ENCODE data around the gene MAP1LC3B2. TPM values are rescaled to one million over a fixed set of nuclear protein-coding genes. Genes with fewer than 3 reads are reported as not detected.

The MAP1LC3B2 gene
- total and polyA plus RNA-seq, 2 of the 8 experiments (the other 6 are each of a cell fraction or from before 2014, with no cell fraction given), result 0.39 to 1.5 TPM

DNA sequence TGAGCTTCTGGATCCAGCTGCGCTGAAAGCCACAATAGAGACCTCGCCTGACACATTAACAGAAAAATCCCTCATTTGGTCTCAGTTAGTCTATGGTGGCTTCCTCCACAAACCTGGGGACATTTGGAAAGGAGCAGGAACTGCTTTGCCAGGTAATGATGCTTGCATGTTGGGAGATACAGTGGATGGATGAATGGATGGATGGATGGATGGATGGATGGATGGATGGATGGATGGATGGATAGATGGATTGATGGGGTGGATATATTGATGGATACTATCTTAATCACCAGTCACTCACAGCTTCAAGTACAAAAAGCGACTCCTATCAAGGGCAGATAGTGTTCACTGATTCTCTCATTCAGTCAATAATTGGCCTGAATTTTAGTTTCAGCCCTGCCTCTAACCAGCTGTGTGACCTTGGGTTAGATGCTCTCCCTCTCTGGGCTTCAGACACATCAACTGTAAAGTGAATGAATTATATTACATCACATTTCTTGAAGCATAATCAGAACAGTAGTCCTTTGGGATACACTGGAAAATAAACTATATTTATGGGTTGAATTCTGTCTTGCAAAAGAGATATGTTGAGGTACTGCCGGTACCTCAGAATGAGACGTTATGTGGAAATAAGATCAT lies 29.3 kb downstream of the MAP1LC3B2 start (continued):
- TF ChIP-seq, protein P1, sequence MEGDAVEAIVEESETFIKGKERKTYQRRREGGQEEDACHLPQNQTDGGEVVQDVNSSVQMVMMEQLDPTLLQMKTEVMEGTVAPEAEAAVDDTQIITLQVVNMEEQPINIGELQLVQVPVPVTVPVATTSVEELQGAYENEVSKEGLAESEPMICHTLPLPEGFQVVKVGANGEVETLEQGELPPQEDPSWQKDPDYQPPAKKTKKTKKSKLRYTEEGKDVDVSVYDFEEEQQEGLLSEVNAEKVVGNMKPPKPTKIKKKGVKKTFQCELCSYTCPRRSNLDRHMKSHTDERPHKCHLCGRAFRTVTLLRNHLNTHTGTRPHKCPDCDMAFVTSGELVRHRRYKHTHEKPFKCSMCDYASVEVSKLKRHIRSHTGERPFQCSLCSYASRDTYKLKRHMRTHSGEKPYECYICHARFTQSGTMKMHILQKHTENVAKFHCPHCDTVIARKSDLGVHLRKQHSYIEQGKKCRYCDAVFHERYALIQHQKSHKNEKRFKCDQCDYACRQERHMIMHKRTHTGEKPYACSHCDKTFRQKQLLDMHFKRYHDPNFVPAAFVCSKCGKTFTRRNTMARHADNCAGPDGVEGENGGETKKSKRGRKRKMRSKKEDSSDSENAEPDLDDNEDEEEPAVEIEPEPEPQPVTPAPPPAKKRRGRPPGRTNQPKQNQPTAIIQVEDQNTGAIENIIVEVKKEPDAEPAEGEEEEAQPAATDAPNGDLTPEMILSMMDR (IDR thresholded peaks at IDR 0.05; ENCODE audit: control extremely low read depth in 1 of 3, insufficient read depth in 1 of 3, low read depth in 1 of 3, low read length in 3 of 3), result no peak

Measured in H1 (cell line).